GM19468 (cell line): ENCODE results near the gene EPHA10.
"Not testable (repeated sequence)": the region's sequence is repeated elsewhere in the genome, so short reads cannot be mapped to it uniquely, and the experiment has no call there.

ENCODE experiments used
- ATAC-seq: cut with Tn5 transposase; IDR thresholded peaks from one replicate; pipeline ENCODE4 v1.9.1; 2021; ENCODE audit warnings: mild to moderate bottlenecking, moderate library complexity, moderate number of reproducible peaks; ENCODE audit not compliant: unreplicated experiment; ENCODE audit errors: extremely low read depth

The EPHA10 gene

GRCh38 chr1:37738619-37739018 lies 26.3 kb downstream of the EPHA10 start:
- not testable (repeated sequence) for ATAC-seq

- not testable (repeated sequence) for ATAC-seq
Measured at GRCh38 chr1:37737975-37738374, 26.9 kb downstream of the EPHA10 start.

- ATAC-seq, result no peak
Measured at GRCh38 chr1:37734629-37735591, 30.0 kb downstream of the EPHA10 start.

- no peak for ATAC-seq
Measured at GRCh38 chr1:37732111-37732780, 32.7 kb downstream of the EPHA10 start.

- no peak for ATAC-seq
Measured at GRCh38 chr1:37731312-37732019, 33.5 kb downstream of the EPHA10 start.

GRCh38 chr1:37730376-37730775 lies 34.5 kb downstream of the EPHA10 start:
- ATAC-seq, result no peak

- no peak for ATAC-seq
Measured at GRCh38 chr1:37728416-37728815, 36.5 kb downstream of the EPHA10 start.

- no peak for ATAC-seq
Measured at GRCh38 chr1:37726751-37727585, 38.0 kb downstream of the EPHA10 start.

GRCh38 chr1:37725851-37726613 lies 38.9 kb downstream of the EPHA10 start:
- no peak for ATAC-seq

- no peak for ATAC-seq
Measured at GRCh38 chr1:37724575-37724974, 40.3 kb downstream of the EPHA10 start.

GRCh38 chr1:37723390-37724078 lies 41.4 kb downstream of the EPHA10 start:
- ATAC-seq, result no peak

GRCh38 chr1:37723072-37723389 lies 41.9 kb downstream of the EPHA10 start:
- no peak for ATAC-seq

GRCh38 chr1:37722181-37723071 lies 42.5 kb downstream of the EPHA10 start:
- ATAC-seq, result no peak

GRCh38 chr1:37721565-37721964 lies 43.4 kb downstream of the EPHA10 start:
- ATAC-seq, result no peak

- no peak for ATAC-seq
Measured at GRCh38 chr1:37720231-37721130, 44.4 kb downstream of the EPHA10 start.

- no peak for ATAC-seq
Measured at GRCh38 chr1:37719572-37720195, 45.2 kb downstream of the EPHA10 start.
